HG03064 (cell line): Measurements from ENCODE around the gene ICE2.

Experiments
- ATAC-seq: cut with Tn5 transposase; IDR thresholded peaks from one replicate; pipeline ENCODE4 v1.9.1; 2021; ENCODE audit warnings: low read depth; ENCODE audit not compliant: unreplicated experiment

ICE2 gene

DNA sequence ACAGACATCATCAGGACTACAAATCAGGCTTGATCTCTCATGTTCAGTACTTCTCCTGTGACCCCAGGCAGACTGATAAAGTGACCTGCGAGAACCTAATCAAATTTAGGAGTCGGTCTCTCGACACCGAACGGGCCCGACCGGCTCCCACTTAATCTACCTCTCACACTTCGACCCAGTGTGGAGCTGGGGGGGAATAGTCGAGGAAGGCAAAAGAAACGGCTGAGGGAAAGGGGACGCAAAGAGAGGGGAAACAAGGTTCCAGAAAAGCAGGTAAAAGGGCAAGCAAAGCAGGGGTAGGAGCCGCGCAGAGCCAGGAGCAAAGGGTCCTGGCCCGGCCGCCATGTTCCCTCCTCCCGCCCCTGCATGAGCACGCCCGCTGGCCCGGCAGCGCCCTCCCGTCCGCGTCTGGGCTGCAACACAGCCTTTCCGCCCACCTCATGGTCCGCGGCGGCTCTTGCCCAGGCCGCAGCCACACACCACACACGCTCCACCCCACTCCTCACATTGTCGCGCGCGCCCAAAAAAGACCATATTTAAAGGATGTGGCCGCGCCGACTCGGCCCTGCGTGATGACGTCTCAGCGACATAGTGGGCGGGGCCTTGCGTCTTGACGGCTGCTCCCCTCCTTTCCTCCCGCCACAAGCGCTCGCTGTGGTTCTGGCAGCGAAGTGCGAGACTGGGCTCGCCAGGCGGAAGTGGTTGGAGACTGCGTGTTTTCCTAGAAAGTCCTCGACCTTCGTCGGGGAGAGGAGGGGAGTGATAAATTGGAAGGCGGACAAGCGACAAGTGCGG is at the start of gene ICE2:
Gene ICE2, minus strand, starts transcription at position 577 of the 795 bp plus-strand sequence. CDS start 1,165 bp downstream, outside the sequence.
- ATAC-seq, result peak; percentile 76

DNA sequence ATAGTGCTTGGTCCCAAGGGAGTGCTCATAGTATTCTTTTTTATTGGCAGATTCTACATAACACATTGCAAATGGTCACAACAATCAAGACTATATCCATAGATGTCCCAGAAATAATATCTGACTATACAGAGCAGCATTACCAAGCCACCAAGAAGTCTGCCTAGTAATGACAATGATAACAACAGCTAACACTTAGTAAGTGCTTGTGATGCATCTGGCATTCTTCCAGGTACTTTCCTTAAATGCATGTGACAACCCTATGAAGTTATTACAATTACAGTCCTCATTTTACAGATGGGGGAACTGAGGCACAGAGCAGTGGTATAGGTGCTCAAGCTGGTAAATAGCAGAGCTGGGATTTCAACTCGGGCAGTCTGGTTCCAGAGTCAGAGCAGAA is 49.6 kb upstream of the ICE2 start:
- no peak for ATAC-seq

DNA sequence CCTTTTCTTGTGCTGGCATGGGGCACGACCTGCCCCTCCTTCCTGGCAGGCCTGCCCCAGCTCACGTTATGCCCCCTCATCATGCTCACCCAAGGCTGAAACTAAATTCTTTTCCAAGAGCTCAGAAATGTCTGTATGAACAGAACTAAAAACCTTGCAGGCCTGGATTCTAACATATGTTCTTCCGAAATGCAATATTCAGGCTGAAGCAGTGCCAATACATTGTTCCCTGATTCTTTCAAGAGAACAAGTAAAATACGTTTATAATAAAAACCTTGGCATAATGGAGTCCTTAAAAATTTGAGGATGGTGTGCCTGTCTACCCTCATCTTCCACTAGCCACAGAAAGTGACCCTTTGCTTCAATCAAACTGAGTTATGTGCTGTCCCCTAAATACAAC is 48.5 kb upstream of the ICE2 start:
- no peak for ATAC-seq

GRCh38 chr15:60526127-60526616 is 47.2 kb upstream of the ICE2 start:
- no peak for ATAC-seq

- no peak for ATAC-seq
These were observed 46.5 kb upstream of the ICE2 start for GRCh38 chr15:60525341-60526039.

- no peak for ATAC-seq
These were observed 44.1 kb upstream of the ICE2 start for GRCh38 chr15:60523056-60523455.

- ATAC-seq, result no peak
These were observed 42.0 kb upstream of the ICE2 start for GRCh38 chr15:60520825-60521368.

DNA sequence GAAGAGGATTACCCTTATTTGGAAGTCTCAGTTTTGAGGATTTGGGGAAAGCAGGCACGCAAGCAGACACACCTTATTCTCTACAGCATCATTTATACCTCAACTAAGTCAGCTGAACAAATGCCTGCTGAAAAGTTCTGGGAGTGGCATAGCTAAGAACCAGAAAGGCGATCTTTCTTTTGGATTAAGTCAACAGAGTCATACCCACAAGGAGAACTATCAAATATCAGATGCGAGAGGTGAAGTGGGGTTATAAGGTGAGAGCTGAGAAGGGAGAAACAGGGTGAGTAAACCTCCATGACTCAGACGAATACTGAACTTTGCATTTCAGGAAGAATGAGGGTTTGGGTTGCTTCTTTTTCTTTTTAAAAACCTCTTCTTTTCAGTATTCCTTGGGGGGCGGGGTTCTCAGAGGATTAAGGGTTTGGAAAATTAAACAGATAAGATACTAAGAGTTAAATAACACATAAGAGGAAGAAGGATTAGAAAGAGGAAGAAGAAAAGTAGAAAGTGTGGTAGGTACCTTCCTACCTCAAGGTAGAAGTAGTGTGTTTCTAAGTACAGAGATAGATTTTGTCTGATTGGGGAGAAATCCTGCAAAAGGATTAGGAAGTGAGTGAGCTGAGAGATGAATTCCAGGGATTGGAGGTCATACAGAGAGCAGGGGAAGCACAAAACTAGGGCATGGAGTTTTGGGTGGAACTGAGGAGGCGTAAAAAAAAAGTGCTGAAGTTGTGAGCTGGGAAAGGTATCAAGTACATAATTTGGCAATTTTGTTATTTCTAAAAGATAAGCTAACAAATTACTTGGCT is 41.3 kb upstream of the ICE2 start:
- ATAC-seq, result no peak

- no peak for ATAC-seq
These were observed 40.3 kb upstream of the ICE2 start for GRCh38 chr15:60519218-60519617.

DNA sequence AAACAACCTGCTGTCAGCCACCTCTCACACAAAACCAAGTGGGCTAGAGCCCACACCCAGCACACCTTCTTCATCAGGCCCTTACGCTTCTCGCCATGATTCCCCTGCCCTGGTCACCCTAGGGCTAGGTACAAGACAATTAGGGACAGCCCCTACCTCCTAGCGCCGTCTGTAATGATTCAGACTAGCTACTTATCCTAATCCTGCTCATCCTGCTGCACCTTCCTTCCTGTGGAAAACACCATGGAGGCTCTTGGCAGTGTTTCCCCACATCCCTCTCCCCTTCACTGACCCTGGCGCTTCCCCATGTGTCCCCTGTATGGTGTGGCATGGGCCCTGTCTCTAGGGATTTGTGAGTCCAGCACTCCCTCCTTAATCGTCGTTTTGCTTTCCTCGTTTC is 39.6 kb upstream of the ICE2 start:
- no peak for ATAC-seq

DNA sequence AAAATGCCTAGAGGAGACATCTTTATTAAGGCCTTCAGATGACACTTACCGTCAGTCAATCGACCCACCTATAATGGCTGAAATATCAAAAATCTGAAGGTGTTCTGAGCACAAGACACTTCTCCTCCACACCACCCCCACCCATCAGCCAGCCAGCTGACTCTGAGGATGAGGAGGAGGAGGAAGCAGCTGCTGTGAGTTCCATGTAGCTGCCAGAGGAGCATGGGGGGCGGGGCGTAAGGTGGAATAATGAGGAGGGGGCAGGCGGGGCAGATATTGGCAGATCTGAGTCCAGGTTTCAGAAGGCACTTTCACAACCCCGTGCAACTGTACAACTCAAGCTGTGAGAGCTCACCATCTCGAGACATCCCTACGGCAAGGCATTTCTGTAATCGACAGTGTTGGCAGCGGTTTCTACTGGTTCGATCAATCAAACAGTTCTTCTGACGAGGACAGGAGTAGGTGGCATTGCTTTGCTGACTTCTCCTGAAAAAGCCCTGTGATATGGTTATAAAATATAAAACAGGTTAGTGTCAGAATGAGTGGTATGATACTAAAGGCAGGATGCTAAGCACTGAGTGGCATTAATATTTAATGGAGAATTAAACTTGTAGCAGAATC is 35.4 kb upstream of the ICE2 start:
- ATAC-seq, result no peak

GRCh38 chr15:60513676-60514075 is 34.7 kb upstream of the ICE2 start:
- ATAC-seq, result no peak

- ATAC-seq, result no peak
These were observed 34.0 kb upstream of the ICE2 start for GRCh38 chr15:60512937-60513336.

DNA sequence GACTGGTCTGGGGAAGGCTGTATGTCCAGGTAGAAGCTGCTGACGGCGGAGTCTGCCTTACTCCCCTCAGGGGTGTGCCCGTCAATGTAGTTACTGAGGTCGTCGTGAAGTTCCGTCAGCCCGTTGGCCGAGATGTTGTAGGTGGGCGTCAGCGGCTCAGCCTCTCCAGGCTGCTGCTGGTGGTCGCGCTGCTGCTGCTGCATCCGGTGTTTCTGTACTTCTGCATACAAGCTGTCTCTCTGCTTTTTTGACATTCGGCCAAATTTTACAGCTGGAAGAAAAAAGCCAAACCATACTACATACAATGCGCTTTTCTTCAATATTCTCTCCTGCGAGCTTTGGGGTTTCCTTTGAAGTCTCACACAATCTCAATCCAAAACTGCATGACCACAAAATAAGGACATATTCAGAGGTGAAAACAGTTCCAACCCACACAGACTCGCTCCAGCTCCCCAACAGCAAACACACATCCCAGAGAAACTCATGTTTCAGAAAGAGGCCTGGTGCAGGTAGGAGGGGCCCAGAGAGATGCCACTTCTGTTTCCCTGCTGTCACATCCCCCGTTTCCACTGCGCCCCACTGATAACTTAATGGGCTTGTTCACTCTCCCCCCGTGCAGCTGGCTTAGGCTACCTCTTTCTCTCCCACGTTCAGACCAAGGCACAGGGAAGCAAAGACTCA is 32.5 kb upstream of the ICE2 start:
- ATAC-seq, result no peak

DNA sequence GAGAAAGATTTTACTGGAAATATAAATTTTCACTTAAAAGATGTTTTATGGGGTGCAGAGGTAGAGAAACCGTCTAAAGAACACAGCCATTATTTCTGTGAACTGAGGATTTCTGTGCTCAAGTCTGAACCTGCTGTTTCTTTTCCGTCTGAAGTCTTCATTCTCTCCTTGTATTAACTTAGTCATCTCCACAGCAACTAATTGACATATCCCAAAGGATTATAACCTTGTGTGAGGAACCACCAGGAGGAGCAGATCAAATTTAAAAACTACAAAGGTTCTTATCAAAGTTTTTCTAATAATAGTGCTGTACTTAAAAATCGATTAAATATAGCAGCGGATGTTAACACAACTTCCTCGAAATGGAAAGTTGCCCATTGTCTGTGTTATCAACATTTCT is 31.1 kb upstream of the ICE2 start:
- no peak for ATAC-seq

- no peak for ATAC-seq
These were observed 30.5 kb upstream of the ICE2 start for GRCh38 chr15:60509470-60509869.

GRCh38 chr15:60508442-60508841 is 29.5 kb upstream of the ICE2 start:
- ATAC-seq, result no peak

DNA sequence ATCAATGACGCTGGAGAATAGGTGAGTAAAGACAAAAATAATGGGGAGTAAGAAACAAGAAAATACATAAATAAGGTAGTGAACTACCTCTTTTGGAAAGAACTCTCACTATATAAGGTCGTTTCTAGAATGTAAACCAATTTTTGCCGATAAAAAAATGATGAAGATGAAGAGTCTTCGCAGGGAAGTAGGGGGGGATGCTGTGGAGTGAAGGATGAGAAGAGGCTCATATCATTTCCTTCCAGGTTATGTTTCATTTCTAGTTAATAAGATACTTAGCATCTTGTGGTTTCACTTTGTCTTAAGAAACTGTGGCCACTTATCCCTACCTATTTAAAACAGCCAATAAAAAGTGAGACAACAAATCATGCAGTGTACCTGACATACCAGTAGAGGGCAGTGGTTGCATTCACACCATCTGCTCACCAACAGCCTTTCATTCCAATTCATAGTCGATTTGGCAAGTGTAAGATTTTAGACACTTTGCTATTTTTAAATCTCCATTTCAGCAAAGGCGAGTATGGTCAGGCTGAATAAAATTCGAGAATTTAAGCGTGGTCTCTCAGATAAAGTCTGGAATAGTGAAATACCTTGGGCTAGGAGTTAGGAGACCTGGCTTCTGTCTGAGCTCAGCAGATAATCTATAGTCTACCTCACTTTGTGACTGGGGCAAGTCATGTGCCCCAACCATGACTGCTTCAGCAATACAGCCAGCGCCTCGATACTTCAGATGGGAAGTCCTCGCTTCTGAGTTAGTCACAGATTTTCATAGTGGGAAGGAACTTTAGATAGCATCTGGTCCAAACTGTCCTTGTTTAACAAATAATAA is 28.9 kb upstream of the ICE2 start:
- peak; percentile 76 for ATAC-seq

GRCh38 chr15:60496853-60497252 is 17.9 kb upstream of the ICE2 start:
- no peak for ATAC-seq
